ENCODE measurements around the gene MPO.

- TF ChIP-seq CTCF (IDR thresholded peaks at IDR 0.05; ENCODE audit: low read depth, low read length, poor library complexity, severe bottlenecking) (no peak), EZH2phosphoT487 (IDR thresholded peaks at IDR 0.05; ENCODE audit: borderline replicate concordance, low read length) (no peak)
Measured at GRCh38 chr17:58279016-58279711, 1.6 kb downstream of the MPO start.
